WTC11 (cell line): ENCODE data around the gene MPST. TPM values are rescaled to one million over a fixed set of nuclear protein-coding genes. Genes with fewer than 3 reads are reported as not detected.

Experiments used
- ATAC-seq: fragments of 200-7000 bp; cut with Tn5 transposase; 2 replicates; pipeline ENCODE4 v1.10.0; 2021; ENCODE audit warnings: mild to moderate bottlenecking, moderate library complexity
- CTCF ChIA-PET: fragments of 300-600 bp; sonication (Branson Sonifier 250); formaldehyde crosslinking; loops from one replicate; lab custom pipeline; 2021; ENCODE audit warnings: antibody characterized with exemption; lab: Charles Lee
- POLR2A ChIA-PET: fragments of 350-600 bp; sonication (Branson Sonifier 250); formaldehyde crosslinking; loops from one replicate; lab custom pipeline; 2021; ENCODE audit warnings: antibody characterized with exemption; lab: Charles Lee
- DNase-seq: peaks from one replicate; pipeline ENCODE4 v3.0.0; 2021; ENCODE audit warnings: low spot score
- H3K27ac Mint-ChIP-seq: 2 replicates; pipeline ENCODE4 v1.8.0; 2021; ENCODE audit warnings: mixed read lengths
- H3K27me3 Mint-ChIP-seq: 2 replicates; pipeline ENCODE4 v1.8.0; 2021; ENCODE audit warnings: low read depth, mild to moderate bottlenecking, moderate library complexity, mixed read lengths
- H3K36me3 Mint-ChIP-seq: 2 replicates; pipeline ENCODE4 v1.8.0; 2021; ENCODE audit warnings: mixed read lengths
- H3K4me1 Mint-ChIP-seq: 2 replicates; pipeline ENCODE4 v1.8.0; 2022; ENCODE audit warnings: mixed read lengths
- H3K4me3 Mint-ChIP-seq: 2 replicates; pipeline ENCODE4 v1.8.0; 2021; ENCODE audit warnings: mild to moderate bottlenecking, moderate library complexity, mixed read lengths
- H3K9me3 Mint-ChIP-seq: 2 replicates; pipeline ENCODE4 v1.8.0; 2021; ENCODE audit warnings: mixed read lengths
- ESRRA ChIP-seq: sonication (generic); formaldehyde crosslinking; IDR thresholded peaks from 2 replicates; pipeline ENCODE4 v1.8.1; 2022; ENCODE audit warnings: mild to moderate bottlenecking, missing genetic modification reagents, borderline replicate concordance
- ETV6 ChIP-seq: sonication (generic); formaldehyde crosslinking; IDR thresholded peaks from 2 replicates; pipeline ENCODE4 v1.8.1; 2022; ENCODE audit warnings: mild to moderate bottlenecking, missing genetic modification reagents
- FOXP1 ChIP-seq: sonication (generic); formaldehyde crosslinking; IDR thresholded peaks from 2 replicates; pipeline ENCODE4 v1.8.0; 2022; ENCODE audit warnings: missing genetic modification reagents, mild to moderate bottlenecking, moderate library complexity, borderline replicate concordance
- GABPB1 ChIP-seq: sonication (generic); formaldehyde crosslinking; IDR thresholded peaks from 2 replicates; pipeline ENCODE4 v1.8.1; 2023; ENCODE audit warnings: mild to moderate bottlenecking, missing genetic modification reagents
- GRHL2 ChIP-seq: fragments of 250-450 bp; sonication (Bioruptor Pico); IDR thresholded peaks from 2 replicates; pipeline ENCODE4 v1.8.0; 2022; ENCODE audit warnings: mild to moderate bottlenecking, moderate library complexity; ENCODE audit not compliant: insufficient replicate concordance, severe bottlenecking
- HMGA2 ChIP-seq: fragments of 250-450 bp; sonication (Bioruptor Pico); IDR thresholded peaks from 2 replicates; pipeline ENCODE4 v1.4.0; 2021; ENCODE audit warnings: mild to moderate bottlenecking, moderate library complexity
- JUN ChIP-seq: sonication (generic); formaldehyde crosslinking; IDR thresholded peaks from 2 replicates; pipeline ENCODE4 v1.8.0; 2023; ENCODE audit warnings: mild to moderate bottlenecking, missing genetic modification reagents
- PRRX2 ChIP-seq: fragments of 250-450 bp; sonication (Bioruptor Pico); IDR thresholded peaks from 2 replicates; pipeline ENCODE4 v1.8.0; 2021; ENCODE audit warnings: mild to moderate bottlenecking
- RORB ChIP-seq: fragments of 250-450 bp; sonication (Bioruptor Pico); IDR thresholded peaks from 2 replicates; pipeline ENCODE4 v1.9.0; 2021; ENCODE audit warnings: mild to moderate bottlenecking
- TCF7 ChIP-seq: sonication (generic); formaldehyde crosslinking; IDR thresholded peaks from 2 replicates; pipeline ENCODE4 v1.8.0; 2022; ENCODE audit warnings: mild to moderate bottlenecking, low read depth, missing genetic modification reagents, moderate library complexity
- ZNF121 ChIP-seq: sonication (generic); formaldehyde crosslinking; IDR thresholded peaks from 2 replicates; pipeline ENCODE4 v1.8.0; 2023; ENCODE audit warnings: missing genetic modification reagents
- ZNF232 ChIP-seq: sonication (generic); formaldehyde crosslinking; IDR thresholded peaks from 2 replicates; pipeline ENCODE4 v1.8.0; 2022; ENCODE audit warnings: mild to moderate bottlenecking, missing genetic modification reagents
- ZNF317 ChIP-seq: sonication (generic); formaldehyde crosslinking; IDR thresholded peaks from 2 replicates; pipeline ENCODE4 v1.8.1; 2023; ENCODE audit warnings: low read depth, mild to moderate bottlenecking, moderate library complexity, missing genetic modification reagents, borderline replicate concordance
- ZNF416 ChIP-seq: fragments of 250-450 bp; sonication (Bioruptor Pico); IDR thresholded peaks from 2 replicates; pipeline ENCODE4 v1.9.0; 2021; ENCODE audit warnings: mild to moderate bottlenecking, inconsistent platforms
- ZNF423 ChIP-seq: fragments of 250-450 bp; sonication (Bioruptor Pico); IDR thresholded peaks from 2 replicates; pipeline ENCODE4 v2.1.2; 2022; ENCODE audit warnings: mild to moderate bottlenecking, moderate library complexity
- total RNA-seq: library from RNA; stranded (reverse); gene quantifications from 3 replicates; pipeline ENCODE4 v1.2.3, GENCODE V29; 2021
- TF ChIP-seq, protein P1 (sequence below): sonication (generic); formaldehyde crosslinking; IDR thresholded peaks from 2 replicates; pipeline ENCODE4 v1.8.1; 2023; ENCODE audit warnings: mild to moderate bottlenecking, missing genetic modification reagents, moderate library complexity
- TF ChIP-seq, protein P2 (sequence below): sonication (generic); formaldehyde crosslinking; IDR thresholded peaks from 2 replicates; pipeline ENCODE4 v1.8.1; 2023; ENCODE audit warnings: mild to moderate bottlenecking, missing genetic modification reagents
- TF ChIP-seq, protein P3 (sequence below): sonication (generic); formaldehyde crosslinking; IDR thresholded peaks from 2 replicates; pipeline ENCODE4 v1.8.0; 2022; ENCODE audit warnings: missing genetic modification reagents
- TF ChIP-seq, protein P4 (sequence below): sonication (generic); formaldehyde crosslinking; IDR thresholded peaks from 2 replicates; pipeline ENCODE4 v1.8.1; 2022; ENCODE audit warnings: mild to moderate bottlenecking, moderate library complexity, missing genetic modification reagents
- TF ChIP-seq, protein P5 (sequence below): fragments of 250-450 bp; sonication (Bioruptor Pico); IDR thresholded peaks from 2 replicates; pipeline ENCODE4 v1.9.0; 2021; ENCODE audit warnings: mild to moderate bottlenecking
- TF ChIP-seq, protein P6 (sequence below): sonication (generic); formaldehyde crosslinking; IDR thresholded peaks from 2 replicates; pipeline ENCODE4 v1.8.0; 2022; ENCODE audit warnings: mild to moderate bottlenecking, missing genetic modification reagents
- TF ChIP-seq, protein P7 (sequence below): sonication (generic); formaldehyde crosslinking; conservative IDR thresholded peaks from 2 replicates; pipeline ENCODE4 v1.8.1; 2022; ENCODE audit warnings: mild to moderate bottlenecking, missing genetic modification reagents

Gene MPST
- total RNA-seq, 1 experiment from 2014 or later = 86.6 TPM

DNA sequence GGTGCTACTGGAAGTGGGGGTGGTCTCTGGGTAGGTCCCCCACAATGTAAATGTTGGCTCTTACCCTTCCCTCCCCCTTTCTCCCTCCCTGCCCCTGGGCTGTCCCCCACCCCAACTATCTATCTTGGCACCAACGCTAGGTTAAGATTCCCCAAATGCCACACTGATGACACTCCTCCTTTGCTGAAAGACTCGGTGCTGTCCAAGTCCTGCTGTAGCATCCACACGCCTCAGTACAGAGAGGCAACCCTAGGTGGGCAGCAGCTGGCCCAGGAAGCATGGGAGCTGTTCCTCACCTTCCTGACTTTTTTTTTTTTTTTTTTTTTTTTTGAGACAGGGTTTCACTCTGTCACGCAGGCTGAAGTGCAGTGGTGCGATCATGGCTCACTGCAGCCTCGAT, 28.6 kb downstream of the MPST start:
- POLR2A ChIA-PET = interaction anchor here (0.5 kb wide), 1 partner anchor 13 kb away, joined by 3 read pairs; no protein-coding TSS in a partner anchor
- peaks cover 12% of the 10 kb centered on the region for H3K27me3 Mint-ChIP-seq
- no peak for DNase-seq
- H3K9me3 Mint-ChIP-seq = no peaks in the 10 kb centered on the region
- ATAC-seq = no peak
- CTCF ChIA-PET = interaction anchor here (0.6 to 1.3 kb wide), 3 partner anchors 27 to 587 kb away, joined by 3 to 5 read pairs (median 4); no protein-coding TSS in a partner anchor
- no peak for TF ChIP-seq HMGA2 (CRISPR knock-in tag)
- no peak for TF ChIP-seq FOXP1 (CRISPR knock-in tag)
- TF ChIP-seq ZNF232 (CRISPR knock-in tag) = no peak
- TF ChIP-seq JUN (CRISPR knock-in tag) = no peak
- TF ChIP-seq, protein P1, sequence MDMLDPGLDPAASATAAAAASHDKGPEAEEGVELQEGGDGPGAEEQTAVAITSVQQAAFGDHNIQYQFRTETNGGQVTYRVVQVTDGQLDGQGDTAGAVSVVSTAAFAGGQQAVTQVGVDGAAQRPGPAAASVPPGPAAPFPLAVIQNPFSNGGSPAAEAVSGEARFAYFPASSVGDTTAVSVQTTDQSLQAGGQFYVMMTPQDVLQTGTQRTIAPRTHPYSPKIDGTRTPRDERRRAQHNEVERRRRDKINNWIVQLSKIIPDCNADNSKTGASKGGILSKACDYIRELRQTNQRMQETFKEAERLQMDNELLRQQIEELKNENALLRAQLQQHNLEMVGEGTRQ (CRISPR knock-in tag) = no peak
- TF ChIP-seq, protein P2, sequence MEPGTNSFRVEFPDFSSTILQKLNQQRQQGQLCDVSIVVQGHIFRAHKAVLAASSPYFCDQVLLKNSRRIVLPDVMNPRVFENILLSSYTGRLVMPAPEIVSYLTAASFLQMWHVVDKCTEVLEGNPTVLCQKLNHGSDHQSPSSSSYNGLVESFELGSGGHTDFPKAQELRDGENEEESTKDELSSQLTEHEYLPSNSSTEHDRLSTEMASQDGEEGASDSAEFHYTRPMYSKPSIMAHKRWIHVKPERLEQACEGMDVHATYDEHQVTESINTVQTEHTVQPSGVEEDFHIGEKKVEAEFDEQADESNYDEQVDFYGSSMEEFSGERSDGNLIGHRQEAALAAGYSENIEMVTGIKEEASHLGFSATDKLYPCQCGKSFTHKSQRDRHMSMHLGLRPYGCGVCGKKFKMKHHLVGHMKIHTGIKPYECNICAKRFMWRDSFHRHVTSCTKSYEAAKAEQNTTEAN (CRISPR knock-in tag) = no peak
- no peak for TF ChIP-seq ZNF317
- TF ChIP-seq ZNF423 (CRISPR knock-in tag) = no peak
- TF ChIP-seq, protein P3, sequence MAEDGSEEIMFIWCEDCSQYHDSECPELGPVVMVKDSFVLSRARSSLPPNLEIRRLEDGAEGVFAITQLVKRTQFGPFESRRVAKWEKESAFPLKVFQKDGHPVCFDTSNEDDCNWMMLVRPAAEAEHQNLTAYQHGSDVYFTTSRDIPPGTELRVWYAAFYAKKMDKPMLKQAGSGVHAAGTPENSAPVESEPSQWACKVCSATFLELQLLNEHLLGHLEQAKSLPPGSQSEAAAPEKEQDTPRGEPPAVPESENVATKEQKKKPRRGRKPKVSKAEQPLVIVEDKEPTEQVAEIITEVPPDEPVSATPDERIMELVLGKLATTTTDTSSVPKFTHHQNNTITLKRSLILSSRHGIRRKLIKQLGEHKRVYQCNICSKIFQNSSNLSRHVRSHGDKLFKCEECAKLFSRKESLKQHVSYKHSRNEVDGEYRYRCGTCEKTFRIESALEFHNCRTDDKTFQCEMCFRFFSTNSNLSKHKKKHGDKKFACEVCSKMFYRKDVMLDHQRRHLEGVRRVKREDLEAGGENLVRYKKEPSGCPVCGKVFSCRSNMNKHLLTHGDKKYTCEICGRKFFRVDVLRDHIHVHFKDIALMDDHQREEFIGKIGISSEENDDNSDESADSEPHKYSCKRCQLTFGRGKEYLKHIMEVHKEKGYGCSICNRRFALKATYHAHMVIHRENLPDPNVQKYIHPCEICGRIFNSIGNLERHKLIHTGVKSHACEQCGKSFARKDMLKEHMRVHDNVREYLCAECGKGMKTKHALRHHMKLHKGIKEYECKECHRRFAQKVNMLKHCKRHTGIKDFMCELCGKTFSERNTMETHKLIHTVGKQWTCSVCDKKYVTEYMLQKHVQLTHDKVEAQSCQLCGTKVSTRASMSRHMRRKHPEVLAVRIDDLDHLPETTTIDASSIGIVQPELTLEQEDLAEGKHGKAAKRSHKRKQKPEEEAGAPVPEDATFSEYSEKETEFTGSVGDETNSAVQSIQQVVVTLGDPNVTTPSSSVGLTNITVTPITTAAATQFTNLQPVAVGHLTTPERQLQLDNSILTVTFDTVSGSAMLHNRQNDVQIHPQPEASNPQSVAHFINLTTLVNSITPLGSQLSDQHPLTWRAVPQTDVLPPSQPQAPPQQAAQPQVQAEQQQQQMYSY (CRISPR knock-in tag) = no peak
- no peak for TF ChIP-seq RORB (CRISPR knock-in tag)
- TF ChIP-seq ETV6 (CRISPR knock-in tag) = no peak
- no peak for TF ChIP-seq TCF7 (CRISPR knock-in tag)
- no peak for TF ChIP-seq ESRRA
- no peak for TF ChIP-seq ZNF416
- no peak for TF ChIP-seq ZNF121 (CRISPR knock-in tag)
- TF ChIP-seq PRRX2 = no peak
- no peak for TF ChIP-seq GRHL2 (CRISPR knock-in tag)
- TF ChIP-seq, protein P4, sequence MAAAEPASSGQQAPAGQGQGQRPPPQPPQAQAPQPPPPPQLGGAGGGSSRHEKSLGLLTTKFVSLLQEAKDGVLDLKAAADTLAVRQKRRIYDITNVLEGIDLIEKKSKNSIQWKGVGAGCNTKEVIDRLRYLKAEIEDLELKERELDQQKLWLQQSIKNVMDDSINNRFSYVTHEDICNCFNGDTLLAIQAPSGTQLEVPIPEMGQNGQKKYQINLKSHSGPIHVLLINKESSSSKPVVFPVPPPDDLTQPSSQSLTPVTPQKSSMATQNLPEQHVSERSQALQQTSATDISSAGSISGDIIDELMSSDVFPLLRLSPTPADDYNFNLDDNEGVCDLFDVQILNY (CRISPR knock-in tag) = no peak
- TF ChIP-seq, protein P5, sequence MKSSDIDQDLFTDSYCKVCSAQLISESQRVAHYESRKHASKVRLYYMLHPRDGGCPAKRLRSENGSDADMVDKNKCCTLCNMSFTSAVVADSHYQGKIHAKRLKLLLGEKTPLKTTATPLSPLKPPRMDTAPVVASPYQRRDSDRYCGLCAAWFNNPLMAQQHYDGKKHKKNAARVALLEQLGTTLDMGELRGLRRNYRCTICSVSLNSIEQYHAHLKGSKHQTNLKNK (CRISPR knock-in tag) = no peak
- no peak for TF ChIP-seq GABPB1
- H3K27ac Mint-ChIP-seq = no peak overlapping the region
- peaks cover 14% of the 10 kb centered on the region for H3K4me1 Mint-ChIP-seq
- H3K36me3 Mint-ChIP-seq = no peaks in the 10 kb centered on the region
- H3K4me3 Mint-ChIP-seq = no peak overlapping the region

DNA sequence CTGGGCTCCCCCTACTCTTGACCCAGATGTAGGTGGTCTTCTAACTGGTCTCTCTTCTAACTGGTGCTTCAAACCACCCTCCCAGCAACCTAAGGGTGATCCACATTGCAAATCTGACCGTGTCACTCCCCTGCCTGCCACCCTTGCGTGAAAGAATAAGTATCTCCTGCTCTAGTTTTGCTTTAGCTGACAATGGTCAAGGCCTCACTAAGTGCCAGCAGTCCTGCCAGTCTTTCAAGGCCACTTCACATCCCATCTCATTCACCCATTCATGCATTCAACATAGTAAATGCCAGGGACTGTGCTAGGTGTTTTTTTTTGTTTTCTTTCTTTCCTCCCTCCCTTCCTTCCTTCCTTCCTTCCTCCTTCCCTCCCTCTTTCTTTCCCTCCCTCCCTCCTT, 29.7 kb downstream of the MPST start:
- CTCF ChIA-PET = no interaction called here
- Mint-ChIP-seq H3K36me3 (no peaks in the 10 kb centered on the region), H3K4me3 (no peak overlapping the region), H3K4me1 (peaks cover 9% of the 10 kb centered on the region), H3K9me3 (no peaks in the 10 kb centered on the region), H3K27ac (no peak overlapping the region), H3K27me3 (peaks cover 12% of the 10 kb centered on the region)
- POLR2A ChIA-PET = no interaction called here
- DNase-seq = no peak
- TF ChIP-seq ESRRA = no peak
- TF ChIP-seq, protein P6, sequence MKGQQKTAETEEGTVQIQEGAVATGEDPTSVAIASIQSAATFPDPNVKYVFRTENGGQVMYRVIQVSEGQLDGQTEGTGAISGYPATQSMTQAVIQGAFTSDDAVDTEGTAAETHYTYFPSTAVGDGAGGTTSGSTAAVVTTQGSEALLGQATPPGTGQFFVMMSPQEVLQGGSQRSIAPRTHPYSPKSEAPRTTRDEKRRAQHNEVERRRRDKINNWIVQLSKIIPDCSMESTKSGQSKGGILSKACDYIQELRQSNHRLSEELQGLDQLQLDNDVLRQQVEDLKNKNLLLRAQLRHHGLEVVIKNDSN (CRISPR knock-in tag) = no peak
- TF ChIP-seq, protein P7, sequence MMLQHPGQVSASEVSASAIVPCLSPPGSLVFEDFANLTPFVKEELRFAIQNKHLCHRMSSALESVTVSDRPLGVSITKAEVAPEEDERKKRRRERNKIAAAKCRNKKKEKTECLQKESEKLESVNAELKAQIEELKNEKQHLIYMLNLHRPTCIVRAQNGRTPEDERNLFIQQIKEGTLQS = no peak
- no peak for ATAC-seq
